GM23248 (cell line): ENCODE results near the gene FKBP5.

Experiments
- EZH2 ChIP-seq: fragments of 200-600 bp; sonication (generic); IDR thresholded peaks from 2 replicates; pipeline ENCODE4 v1.6.1; 2018; ENCODE audit warnings: antibody characterized with exemption, mild to moderate bottlenecking; ENCODE audit not compliant: insufficient read depth, poor library complexity, severe bottlenecking
- EZH2phosphoT487 ChIP-seq: fragments of 200-600 bp; sonication (generic); IDR thresholded peaks from 2 replicates; pipeline ENCODE4 v1.6.1; 2018; ENCODE audit warnings: antibody characterized with exemption, moderate library complexity, mild to moderate bottlenecking, low read depth; ENCODE audit not compliant: insufficient read depth

DNA sequence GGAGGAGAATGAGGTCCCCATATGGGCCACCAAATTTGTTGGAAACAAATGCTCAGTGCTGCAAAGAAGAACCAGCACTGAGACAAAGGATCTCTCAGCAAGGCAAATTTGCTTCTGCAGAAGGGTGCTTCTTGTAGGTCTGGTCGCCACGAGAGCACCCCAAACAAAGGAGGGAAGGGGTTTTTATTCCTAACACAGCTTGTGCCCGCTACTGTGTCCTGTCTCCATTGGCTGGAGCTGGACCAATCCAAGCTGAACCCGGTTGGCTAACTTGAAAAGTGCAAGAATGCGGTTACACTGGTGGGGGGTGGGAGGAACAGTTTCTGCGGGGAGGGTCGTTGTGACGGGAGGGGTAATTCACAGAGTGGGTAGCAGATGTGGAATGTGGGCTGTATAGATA is 121.9 kb downstream of the FKBP5 start:
- no peak for TF ChIP-seq EZH2
- TF ChIP-seq EZH2phosphoT487, result no peak
